Measurements from ENCODE around the gene UBR1. TPM values are rescaled to one million over a fixed set of nuclear protein-coding genes. Genes with fewer than 3 reads are reported as not detected.

Gene UBR1
- total RNA-seq, 1 experiment from 2014 or later, result 17.9 TPM

DNA sequence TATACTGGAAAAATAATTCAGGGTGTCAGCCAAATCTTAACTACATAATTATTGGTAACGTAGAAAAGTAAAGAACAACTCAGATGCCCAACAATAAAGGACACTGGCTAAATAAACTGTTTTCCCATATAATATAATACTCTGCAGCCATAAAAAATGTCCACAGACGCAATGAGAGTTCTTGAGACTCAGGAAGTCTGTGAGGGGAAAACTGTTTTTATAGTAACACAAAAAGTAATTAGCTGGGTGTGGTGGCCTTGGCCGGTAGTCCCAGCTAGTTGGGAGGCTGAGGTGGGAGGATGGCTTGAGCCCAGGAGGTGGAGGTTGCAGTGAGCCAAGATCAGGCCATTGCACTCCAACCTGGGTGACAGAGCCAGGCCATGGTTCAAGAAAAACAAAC lies 5.5 kb upstream of the UBR1 start:
- H3K4me2 ChIP-seq (ENCODE audit: low read length), result no peak overlapping the region
- H3K4me3 ChIP-seq (replicated peaks in 1 of 2; ENCODE audit: low read depth in 1 of 2, low read length in 2 of 2), result no peak overlapping the region
- no peaks in the 10 kb centered on the region for H3K9me3 ChIP-seq (ENCODE audit: control insufficient read depth in 1 of 2, insufficient read depth in 1 of 2, low read depth in 1 of 2, low read length in 2 of 2)
- POLR2A ChIA-PET, result no interaction called here
- peaks cover 0 to 2% of the 10 kb centered on the region in 2 experiments; a peak in 1 of 4 replicates for H3K4me1 ChIP-seq (ENCODE audit: control insufficient read depth in 1 of 2, insufficient read depth in 2 of 2, low read length in 2 of 2)
- DNase-seq (ENCODE audit: low read depth, low spot score), result no peak
- no peaks in the 10 kb centered on the region for H3K9me2 ChIP-seq (ENCODE audit: insufficient read depth)
- no peaks in the 10 kb centered on the region for H3K79me2 ChIP-seq (ENCODE audit: insufficient read depth, low read length)
- BruUV-seq (replicated peaks), result no TSS peak
- TF ChIP-seq YY1 (IDR thresholded peaks at IDR 0.05; ENCODE audit: extremely low read depth, insufficient replicate concordance, low read depth, low read length), result no peak
- no peak for TF ChIP-seq SRF (IDR thresholded peaks at IDR 0.05; ENCODE audit: low read depth)
- TF ChIP-seq, protein P1, sequence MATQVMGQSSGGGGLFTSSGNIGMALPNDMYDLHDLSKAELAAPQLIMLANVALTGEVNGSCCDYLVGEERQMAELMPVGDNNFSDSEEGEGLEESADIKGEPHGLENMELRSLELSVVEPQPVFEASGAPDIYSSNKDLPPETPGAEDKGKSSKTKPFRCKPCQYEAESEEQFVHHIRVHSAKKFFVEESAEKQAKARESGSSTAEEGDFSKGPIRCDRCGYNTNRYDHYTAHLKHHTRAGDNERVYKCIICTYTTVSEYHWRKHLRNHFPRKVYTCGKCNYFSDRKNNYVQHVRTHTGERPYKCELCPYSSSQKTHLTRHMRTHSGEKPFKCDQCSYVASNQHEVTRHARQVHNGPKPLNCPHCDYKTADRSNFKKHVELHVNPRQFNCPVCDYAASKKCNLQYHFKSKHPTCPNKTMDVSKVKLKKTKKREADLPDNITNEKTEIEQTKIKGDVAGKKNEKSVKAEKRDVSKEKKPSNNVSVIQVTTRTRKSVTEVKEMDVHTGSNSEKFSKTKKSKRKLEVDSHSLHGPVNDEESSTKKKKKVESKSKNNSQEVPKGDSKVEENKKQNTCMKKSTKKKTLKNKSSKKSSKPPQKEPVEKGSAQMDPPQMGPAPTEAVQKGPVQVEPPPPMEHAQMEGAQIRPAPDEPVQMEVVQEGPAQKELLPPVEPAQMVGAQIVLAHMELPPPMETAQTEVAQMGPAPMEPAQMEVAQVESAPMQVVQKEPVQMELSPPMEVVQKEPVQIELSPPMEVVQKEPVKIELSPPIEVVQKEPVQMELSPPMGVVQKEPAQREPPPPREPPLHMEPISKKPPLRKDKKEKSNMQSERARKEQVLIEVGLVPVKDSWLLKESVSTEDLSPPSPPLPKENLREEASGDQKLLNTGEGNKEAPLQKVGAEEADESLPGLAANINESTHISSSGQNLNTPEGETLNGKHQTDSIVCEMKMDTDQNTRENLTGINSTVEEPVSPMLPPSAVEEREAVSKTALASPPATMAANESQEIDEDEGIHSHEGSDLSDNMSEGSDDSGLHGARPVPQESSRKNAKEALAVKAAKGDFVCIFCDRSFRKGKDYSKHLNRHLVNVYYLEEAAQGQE (IDR thresholded peaks at IDR 0.05; ENCODE audit: low read depth), result no peak
- no peak for TF ChIP-seq EGR1 (IDR thresholded peaks at IDR 0.05; ENCODE audit: low read depth)
- no peaks in the 10 kb centered on the region for H3K36me3 ChIP-seq (ENCODE audit: control insufficient read depth in 1 of 2, insufficient read depth in 2 of 2, low read length in 2 of 2)
- H4K20me1 ChIP-seq (ENCODE audit: insufficient read depth), result no peaks in the 10 kb centered on the region
- H3K27ac ChIP-seq (ENCODE audit: low read depth, low read length), result no peak overlapping the region
- CTCF ChIA-PET, result no interaction called here
- H3K9ac ChIP-seq (ENCODE audit: low read length), result no peak overlapping the region
- ATAC-seq, result no peak
- no peak overlapping the region for H2AFZ ChIP-seq (ENCODE audit: low read depth, low read length, poor library complexity, severe bottlenecking)
- intact Hi-C loops (cut with micrococcal nuclease), result no loop called here
- H3K27me3 ChIP-seq (ENCODE audit: insufficient read depth, low read length), result no peaks in the 10 kb centered on the region
- RAD21 ChIA-PET (ENCODE audit: low non-redundant PET in 1 of 2, low total read pairs in 2 of 2, uncharacterized antibody in 2 of 2, unreplicated experiment in 2 of 2), result no interaction called here

DNA sequence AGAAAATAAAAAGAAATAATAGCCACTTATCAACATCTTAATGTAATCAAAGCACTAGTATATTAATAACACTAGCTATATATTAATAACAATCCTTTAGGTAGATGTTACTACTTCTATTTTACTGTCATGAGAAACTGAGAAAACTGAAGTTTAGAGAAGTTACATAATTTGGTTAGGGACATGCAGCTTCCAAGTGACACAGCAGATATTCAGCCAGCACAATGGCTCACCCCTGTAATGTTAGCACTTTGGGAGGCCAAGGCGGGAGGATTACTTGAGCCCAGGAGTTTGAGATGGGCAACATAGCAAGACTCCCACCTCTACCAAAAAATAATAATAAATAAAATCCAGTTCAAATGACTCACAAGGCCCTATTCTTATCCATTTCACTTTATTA lies 1.9 kb upstream of the UBR1 start:
- H3K36me3 ChIP-seq (ENCODE audit: control insufficient read depth in 1 of 2, insufficient read depth in 2 of 2, low read length in 2 of 2), result no peaks in the 10 kb centered on the region
- no peaks in the 10 kb centered on the region for H4K20me1 ChIP-seq (ENCODE audit: insufficient read depth)
- ChIA-PET RAD21 (ENCODE audit: low non-redundant PET in 1 of 2, low total read pairs in 2 of 2, uncharacterized antibody in 2 of 2, unreplicated experiment in 2 of 2) (no interaction called here), CTCF (no interaction called here), POLR2A (no interaction called here)
- DNase-seq (ENCODE audit: low read depth, low spot score), result no peak
- no peaks in the 10 kb centered on the region for H3K9me2 ChIP-seq (ENCODE audit: insufficient read depth)
- no peak overlapping the region for H3K9ac ChIP-seq (ENCODE audit: low read length)
- no peak overlapping the region for H3K4me3 ChIP-seq (replicated peaks in 1 of 2; ENCODE audit: low read depth in 1 of 2, low read length in 2 of 2)
- no peak for ATAC-seq
- peaks cover 11 to 12% of the 10 kb centered on the region in 2 experiments for H3K4me1 ChIP-seq (ENCODE audit: control insufficient read depth in 1 of 2, insufficient read depth in 2 of 2, low read length in 2 of 2)
- no peak for TF ChIP-seq POLR2A (IDR thresholded peaks at IDR 0.05; ENCODE audit: borderline replicate concordance, extremely low read depth, insufficient read depth, insufficient read length)
- H3K4me2 ChIP-seq (ENCODE audit: low read length), result no peak overlapping the region
- H3K79me2 ChIP-seq (ENCODE audit: insufficient read depth, low read length), result peaks cover 31% of the 10 kb centered on the region
- intact Hi-C loops (cut with micrococcal nuclease), result no loop called here
- no TSS peak for BruUV-seq (replicated peaks)
- H3K9me3 ChIP-seq (ENCODE audit: control insufficient read depth in 1 of 2, insufficient read depth in 1 of 2, low read depth in 1 of 2, low read length in 2 of 2), result no peaks in the 10 kb centered on the region
- H3K27ac ChIP-seq (ENCODE audit: low read depth, low read length), result no peak overlapping the region
- no peaks in the 10 kb centered on the region for H3K27me3 ChIP-seq (ENCODE audit: insufficient read depth, low read length)
- H2AFZ ChIP-seq (ENCODE audit: low read depth, low read length, poor library complexity, severe bottlenecking), result no peak overlapping the region

Data from HCT116 (cell line).